ENCODE data around the gene TMCO1. TPM values are rescaled to one million over a fixed set of nuclear protein-coding genes. Genes with fewer than 3 reads are reported as not detected.
"Not testable (repeated sequence)": the region's sequence is repeated elsewhere in the genome, so short reads cannot be mapped to it uniquely, and the experiment has no call there.

Gene TMCO1
- 10 to 100 TPM; 73.2 to 76.7 TPM for total RNA-seq

- ChIA-PET CTCF (interaction anchor here (0.5 to 2.2 kb wide), 10 partner anchors 9 to 375 kb away, joined by 3 to 13 read pairs (median 5); partner anchors contain the start of gene ALDH9A1), POLR2A (interaction anchor here (0.5 to 3.5 kb wide), 12 partner anchors 9 to 1730 kb away, joined by 3 to 17 read pairs (median 4); partner anchors contain the start of gene ALDH9A1)
- intact Hi-C loops (cut with micrococcal nuclease) = loop anchor here (1.0 to 10.0 kb wide), 9 partner anchors 60 to 1086 kb away; partner anchors contain the start of gene ALDH9A1
- Mint-ChIP-seq H3K9me3 (no peaks in the 10 kb centered on the region), H3K36me3 (peaks cover 39% of the 10 kb centered on the region), H3K27me3 (no peaks in the 10 kb centered on the region), H3K27ac (peak within 1 kb of the TSS; percentile 99), H3K4me3 (peak within 1 kb of the TSS; percentile 99), H3K4me1 (ENCODE audit: low read depth) (peaks cover 57% of the 10 kb centered on the region)
- DNase-seq = peak; percentile 96
Measured at GRCh38 chr1:165768513-165769394, at the start of gene TMCO1. TSS of gene TMCO1 (minus strand) at chr1:165768868. CDS start at chr1:165768751, 117 bp downstream.

- no peak for DNase-seq
- CTCF ChIA-PET = no interaction called here
- intact Hi-C loops (cut with micrococcal nuclease) = no loop called here
- H3K4me3 Mint-ChIP-seq = no peak overlapping the region
- no peaks in the 10 kb centered on the region for H3K36me3 Mint-ChIP-seq
- no peaks in the 10 kb centered on the region for H3K4me1 Mint-ChIP-seq (ENCODE audit: low read depth)
- H3K9me3 Mint-ChIP-seq = peaks cover 5% of the 10 kb centered on the region
- POLR2A ChIA-PET = no interaction called here
- H3K27ac Mint-ChIP-seq = no peak overlapping the region
- peaks cover 2% of the 10 kb centered on the region for H3K27me3 Mint-ChIP-seq
Measured at GRCh38 chr1:165816826-165817497, 48.3 kb upstream of the TMCO1 start.

- H3K27ac Mint-ChIP-seq = no peak overlapping the region
- peaks cover 5% of the 10 kb centered on the region for H3K9me3 Mint-ChIP-seq
- intact Hi-C loops (cut with micrococcal nuclease) = no loop called here
- ChIA-PET POLR2A (interaction anchor here (0.6 kb wide), 1 partner anchor 35 kb away, joined by 5 read pairs; no protein-coding TSS in a partner anchor), CTCF (no interaction called here)
- H3K4me3 Mint-ChIP-seq = no peak overlapping the region
- peaks cover 3% of the 10 kb centered on the region for H3K27me3 Mint-ChIP-seq
- no peaks in the 10 kb centered on the region for H3K4me1 Mint-ChIP-seq (ENCODE audit: low read depth)
- no peak for DNase-seq
- no peaks in the 10 kb centered on the region for H3K36me3 Mint-ChIP-seq
Measured at GRCh38 chr1:165816157-165816556, 47.5 kb upstream of the TMCO1 start.

GRCh38 chr1:165815725-165816124, 47.1 kb upstream of the TMCO1 start:
- Mint-ChIP-seq H3K9me3 (peaks cover 5% of the 10 kb centered on the region), H3K27ac (no peak overlapping the region), H3K4me1 (ENCODE audit: low read depth) (no peaks in the 10 kb centered on the region), H3K27me3 (peaks cover 3% of the 10 kb centered on the region), H3K36me3 (no peaks in the 10 kb centered on the region), H3K4me3 (no peak overlapping the region)
- ChIA-PET CTCF (no interaction called here), POLR2A (interaction anchor here (0.6 kb wide), 1 partner anchor 35 kb away, joined by 5 read pairs; no protein-coding TSS in a partner anchor)
- DNase-seq = no peak
- intact Hi-C loops (cut with micrococcal nuclease) = no loop called here

- Mint-ChIP-seq H3K4me3 (no peak overlapping the region), H3K9me3 (no peaks in the 10 kb centered on the region), H3K27ac (no peak overlapping the region), H3K27me3 (peaks cover 11% of the 10 kb centered on the region), H3K36me3 (no peaks in the 10 kb centered on the region), H3K4me1 (ENCODE audit: low read depth) (no peaks in the 10 kb centered on the region)
- no peak for DNase-seq
- CTCF ChIA-PET = no interaction called here
- intact Hi-C loops (cut with micrococcal nuclease) = no loop called here
- POLR2A ChIA-PET = no interaction called here
Measured at GRCh38 chr1:165807613-165808012, 38.9 kb upstream of the TMCO1 start.

- H3K4me1 Mint-ChIP-seq (ENCODE audit: low read depth); intact Hi-C loops (cut with micrococcal nuclease); H3K9me3 Mint-ChIP-seq; DNase-seq; CTCF ChIA-PET; H3K27ac Mint-ChIP-seq; POLR2A ChIA-PET; H3K36me3 Mint-ChIP-seq; H3K4me3 Mint-ChIP-seq; H3K27me3 Mint-ChIP-seq: not testable (repeated sequence)
Measured at GRCh38 chr1:165804513-165804912, 35.8 kb upstream of the TMCO1 start.

- no peak overlapping the region for H3K4me3 Mint-ChIP-seq
- intact Hi-C loops (cut with micrococcal nuclease) = no loop called here
- CTCF ChIA-PET = no interaction called here
- H3K4me1 Mint-ChIP-seq (ENCODE audit: low read depth) = no peaks in the 10 kb centered on the region
- no peak overlapping the region for H3K27ac Mint-ChIP-seq
- peaks cover 14% of the 10 kb centered on the region for H3K27me3 Mint-ChIP-seq
- H3K36me3 Mint-ChIP-seq = no peaks in the 10 kb centered on the region
- POLR2A ChIA-PET = no interaction called here
- no peak for DNase-seq
- peaks cover 8% of the 10 kb centered on the region for H3K9me3 Mint-ChIP-seq
Measured at GRCh38 chr1:165799387-165799786, 30.7 kb upstream of the TMCO1 start.

GRCh38 chr1:165795894-165796293, 27.2 kb upstream of the TMCO1 start:
- no peak for DNase-seq
- H3K4me3 Mint-ChIP-seq = no peak overlapping the region
- ChIA-PET CTCF (no interaction called here), POLR2A (no interaction called here)
- no peaks in the 10 kb centered on the region for H3K4me1 Mint-ChIP-seq (ENCODE audit: low read depth)
- H3K9me3 Mint-ChIP-seq = peaks cover 8% of the 10 kb centered on the region
- H3K36me3 Mint-ChIP-seq = no peaks in the 10 kb centered on the region
- no peak overlapping the region for H3K27ac Mint-ChIP-seq
- intact Hi-C loops (cut with micrococcal nuclease) = no loop called here
- H3K27me3 Mint-ChIP-seq = peaks cover 14% of the 10 kb centered on the region

- H3K4me1 Mint-ChIP-seq (ENCODE audit: low read depth) = no peaks in the 10 kb centered on the region
- POLR2A ChIA-PET = no interaction called here
- no peaks in the 10 kb centered on the region for H3K36me3 Mint-ChIP-seq
- DNase-seq = no peak
- no peak overlapping the region for H3K27ac Mint-ChIP-seq
- H3K9me3 Mint-ChIP-seq = no peaks in the 10 kb centered on the region
- no peak overlapping the region for H3K4me3 Mint-ChIP-seq
- CTCF ChIA-PET = no interaction called here
- H3K27me3 Mint-ChIP-seq = peaks cover 12% of the 10 kb centered on the region
- intact Hi-C loops (cut with micrococcal nuclease) = no loop called here
Measured at GRCh38 chr1:165793951-165794350, 25.3 kb upstream of the TMCO1 start.

GRCh38 chr1:165787741-165788140, 19.1 kb upstream of the TMCO1 start:
- intact Hi-C loops (cut with micrococcal nuclease) = no loop called here
- Mint-ChIP-seq H3K27ac (no peak overlapping the region), H3K4me1 (ENCODE audit: low read depth) (no peaks in the 10 kb centered on the region), H3K4me3 (no peak overlapping the region), H3K27me3 (peaks cover 2% of the 10 kb centered on the region), H3K9me3 (no peaks in the 10 kb centered on the region), H3K36me3 (no peaks in the 10 kb centered on the region)
- DNase-seq = no peak
- ChIA-PET CTCF (no interaction called here), POLR2A (no interaction called here)

- H3K36me3 Mint-ChIP-seq; H3K27me3 Mint-ChIP-seq; POLR2A ChIA-PET; H3K4me3 Mint-ChIP-seq; H3K9me3 Mint-ChIP-seq; H3K4me1 Mint-ChIP-seq (ENCODE audit: low read depth); DNase-seq; CTCF ChIA-PET; intact Hi-C loops (cut with micrococcal nuclease); H3K27ac Mint-ChIP-seq: not testable (repeated sequence)
Measured at GRCh38 chr1:165783519-165783918, 14.9 kb upstream of the TMCO1 start.

- DNase-seq; H3K36me3 Mint-ChIP-seq; POLR2A ChIA-PET; H3K9me3 Mint-ChIP-seq; H3K4me1 Mint-ChIP-seq (ENCODE audit: low read depth); intact Hi-C loops (cut with micrococcal nuclease); H3K27ac Mint-ChIP-seq; H3K27me3 Mint-ChIP-seq; H3K4me3 Mint-ChIP-seq; CTCF ChIA-PET: not testable (repeated sequence)
Measured at GRCh38 chr1:165778197-165778596, 9.5 kb upstream of the TMCO1 start.

All from activated CD4-positive, alpha-beta memory T cell treated with anti-CD3 and anti-CD28 coated beads for 36 hours (primary cell).